CD14-positive monocyte (primary cell): Measurements from ENCODE around the gene TOMM7. TPM values are rescaled to one million over a fixed set of nuclear protein-coding genes. Genes with fewer than 3 reads are reported as not detected.
A peak's percentile ranks its signal among the peaks of the same experiment; 100 is the strongest.
"Not testable (repeated sequence)": the region's sequence is repeated elsewhere in the genome, so short reads cannot be mapped to it uniquely, and the experiment has no call there.

Experiments
- DNase-seq, 3 donors: peaks; one replicate each; pipeline ENCODE4 v3.0.0-alpha.2; 2011 to 2022
- H2AFZ ChIP-seq: 2 replicates; pipeline ENCODE4 v1.6.0; 2012; ENCODE audit warnings: mild to moderate bottlenecking, low read depth, low read length, inconsistent platforms; ENCODE audit not compliant: insufficient read depth, poor library complexity, severe bottlenecking
- H3K27ac ChIP-seq, 2 donors: 1 replicate in 1 of 2; 2 replicates in 1 of 2; pipeline ENCODE4 v1.5.1; 2012 to 2013; ENCODE audit warnings: low read length in 2 of 2, control low read depth in 1 of 2, inconsistent platforms in 1 of 2, low read depth in 1 of 2, mild to moderate bottlenecking in 1 of 2
- H3K27me3 ChIP-seq, 2 donors: one replicate each; pipeline versions ENCODE4 v1.6.0 to v1.6.1; 2011 to 2013; ENCODE audit warnings: low read length in 2 of 2; ENCODE audit not compliant: control insufficient read depth in 2 of 2, insufficient read depth in 2 of 2
- H3K36me3 ChIP-seq, 2 donors: replicated peaks in 1 of 2; 1 replicate in 1 of 2; 2 replicates in 1 of 2; pipeline versions ENCODE4 v1.5.1 to v1.6.1; 2012 to 2013; ENCODE audit warnings: low read length in 2 of 2, control low read depth in 1 of 2, inconsistent platforms in 1 of 2, mild to moderate bottlenecking in 1 of 2; ENCODE audit not compliant: insufficient read depth in 2 of 2, control insufficient read depth in 1 of 2
- H3K4me1 ChIP-seq, 2 donors: 1 replicate in 1 of 2; 2 replicates in 1 of 2; pipeline versions ENCODE4 v1.5.1 to v1.6.1; 2012 to 2013; ENCODE audit warnings: low read length in 2 of 2, control low read depth in 1 of 2, inconsistent platforms in 1 of 2, mild to moderate bottlenecking in 1 of 2, moderate library complexity in 1 of 2; ENCODE audit not compliant: insufficient read depth in 2 of 2, control insufficient read depth in 1 of 2
- H3K4me2 ChIP-seq: replicated peaks from 2 replicates; pipeline ENCODE3; 2012; ENCODE audit warnings: low read length, moderate library complexity, mild to moderate bottlenecking; ENCODE audit not compliant: poor library complexity, severe bottlenecking; ENCODE audit errors: extremely low read depth
- H3K4me3 ChIP-seq, 3 experiments: fragments of 200-600 bp in 1 of 3; sonication (generic) in 1 of 3; replicated peaks in 1 of 3; 1 replicate in 2 of 3; 2 replicates in 1 of 3; pipeline ENCODE4 v1.5.1; 2011 to 2013; ENCODE audit warnings: low read length in 3 of 3, mild to moderate bottlenecking in 3 of 3, control low read depth in 2 of 3, low read depth in 2 of 3, inconsistent platforms in 1 of 3, moderate library complexity in 1 of 3
- H3K79me2 ChIP-seq: 2 replicates; pipeline ENCODE4 v1.6.0; 2012; ENCODE audit warnings: mild to moderate bottlenecking, control low read depth, inconsistent platforms, low read length, moderate library complexity; ENCODE audit not compliant: insufficient read depth
- H3K9ac ChIP-seq: 2 replicates; pipeline ENCODE4 v1.6.0; 2017; ENCODE audit warnings: low read length, mild to moderate bottlenecking; ENCODE audit not compliant: insufficient read depth, poor library complexity, severe bottlenecking
- H3K9me3 ChIP-seq, 2 donors: replicated peaks in 1 of 2; 1 replicate in 1 of 2; 2 replicates in 1 of 2; pipeline versions ENCODE4 v1.5.1 to v1.6.1; 2012 to 2013; ENCODE audit warnings: low read length in 2 of 2, control low read depth in 1 of 2; ENCODE audit not compliant: control insufficient read depth in 1 of 2, insufficient read depth in 1 of 2
- H4K20me1 ChIP-seq: 2 replicates; pipeline ENCODE4 v1.6.0; 2012; ENCODE audit warnings: mild to moderate bottlenecking, low read length, control low read depth, moderate library complexity; ENCODE audit not compliant: insufficient read depth
- H3K27ac Mint-ChIP-seq, 7 donors: one replicate each; pipeline ENCODE4 v1.8.0; 2020; ENCODE audit warnings: mild to moderate bottlenecking in 7 of 7, mixed read lengths in 7 of 7, moderate library complexity in 6 of 7, inconsistent platforms in 2 of 7
- H3K27me3 Mint-ChIP-seq, 3 donors: one replicate each; pipeline ENCODE4 v1.8.0; 2021 to 2022; ENCODE audit warnings: low read depth in 3 of 3, mild to moderate bottlenecking in 3 of 3, mixed read lengths in 3 of 3, moderate library complexity in 3 of 3, inconsistent platforms in 1 of 3
- H3K36me3 Mint-ChIP-seq, 2 donors: one replicate each; pipeline ENCODE4 v1.8.0; 2020; ENCODE audit warnings: mixed read lengths in 2 of 2, inconsistent platforms in 1 of 2, mild to moderate bottlenecking in 1 of 2
- H3K4me1 Mint-ChIP-seq: one replicate; pipeline ENCODE4 v1.8.0; 2020; ENCODE audit warnings: mild to moderate bottlenecking, mixed read lengths
- H3K4me3 Mint-ChIP-seq, 2 donors: one replicate each; pipeline ENCODE4 v1.8.0; 2020; ENCODE audit warnings: mild to moderate bottlenecking in 2 of 2, mixed read lengths in 2 of 2, moderate library complexity in 1 of 2
- H3K9me3 Mint-ChIP-seq, 7 donors: one replicate each; pipeline ENCODE4 v1.8.0; 2020 to 2022; ENCODE audit warnings: mixed read lengths in 7 of 7, mild to moderate bottlenecking in 6 of 7, moderate library complexity in 6 of 7, inconsistent platforms in 2 of 7
- WGBS: methylation state at CpG from one replicate; pipeline ENCODE4 v1.1.5; 2013; ENCODE audit warnings: missing lambda C conversion rate; ENCODE audit not compliant: insufficient coverage; 5-methylcytosine and 5-hydroxymethylcytosine counted together
- intact Hi-C, 2 donors: fragments of 100-400 bp; cut with micrococcal nuclease; formaldehyde crosslinking; loops; one replicate each; pipeline versions ENCODE4 v1.15.0 to v1.15.1; 2023
- polyA plus RNA-seq, 3 donors: library from polyadenylated mRNA; depleted of rRNA in 1 of 3; unstranded in 2 of 3; stranded (reverse) in 1 of 3; fragments of 300-500 nt in 2 of 3; fragments of >200 nt in 1 of 3; fragmentation: Illumina TruSeq in 2 of 3; gene quantifications; 1 replicate in 2 of 3; 2 replicates in 1 of 3; pipeline ENCODE4 v1.2.3, GENCODE V29; 2012 to 2021
- TF ChIP-seq, protein P1 (sequence below): fragments of 200-600 bp; IDR thresholded peaks from one replicate; pipeline ENCODE4 v1.8.0; 2022; ENCODE audit warnings: antibody characterized with exemption, mild to moderate bottlenecking

The TOMM7 gene
- polyA plus RNA-seq, 3 donors: 93.3 to 125 (median 111) TPM

GRCh38 chr7:22853138-22853537 is 30.5 kb upstream of the TOMM7 start:
- Mint-ChIP-seq H3K4me3 (peak overlapping the region in 1 of 2 donors; percentile 90), H3K4me1 (peaks cover 13% of the 10 kb centered on the region), H3K9me3 (no peaks in the 10 kb centered on the region), H3K36me3 (peaks cover 1 to 3% of the 10 kb centered on the region in 2 donors), H3K27me3 (peaks cover 1 to 5% (median 2%) of the 10 kb centered on the region in 3 donors), H3K27ac (no peak overlapping the region)
- H3K4me1 ChIP-seq: peaks cover 9 to 17% of the 10 kb centered on the region in 2 donors
- H4K20me1 ChIP-seq: no peaks in the 10 kb centered on the region
- H3K36me3 ChIP-seq: no peaks in the 10 kb centered on the region
- no peak overlapping the region for H3K9ac ChIP-seq
- H3K4me2 ChIP-seq: peak overlapping the region; percentile 95
- 96% methylated on average over 7 of the region's 10 CpGs for WGBS
- intact Hi-C loops: loop anchor here in 1 of 2 donors (10.0 kb wide), 1 partner anchor 202 kb away; no protein-coding TSS in a partner anchor
- no peaks in the 10 kb centered on the region for H3K79me2 ChIP-seq
- no peak overlapping the region for H3K4me3 ChIP-seq
- H3K9me3 ChIP-seq: no peaks in the 10 kb centered on the region
- H3K27me3 ChIP-seq: no peaks in the 10 kb centered on the region
- H3K27ac ChIP-seq: no peak overlapping the region
- no peak for DNase-seq
- TF ChIP-seq, protein P1, sequence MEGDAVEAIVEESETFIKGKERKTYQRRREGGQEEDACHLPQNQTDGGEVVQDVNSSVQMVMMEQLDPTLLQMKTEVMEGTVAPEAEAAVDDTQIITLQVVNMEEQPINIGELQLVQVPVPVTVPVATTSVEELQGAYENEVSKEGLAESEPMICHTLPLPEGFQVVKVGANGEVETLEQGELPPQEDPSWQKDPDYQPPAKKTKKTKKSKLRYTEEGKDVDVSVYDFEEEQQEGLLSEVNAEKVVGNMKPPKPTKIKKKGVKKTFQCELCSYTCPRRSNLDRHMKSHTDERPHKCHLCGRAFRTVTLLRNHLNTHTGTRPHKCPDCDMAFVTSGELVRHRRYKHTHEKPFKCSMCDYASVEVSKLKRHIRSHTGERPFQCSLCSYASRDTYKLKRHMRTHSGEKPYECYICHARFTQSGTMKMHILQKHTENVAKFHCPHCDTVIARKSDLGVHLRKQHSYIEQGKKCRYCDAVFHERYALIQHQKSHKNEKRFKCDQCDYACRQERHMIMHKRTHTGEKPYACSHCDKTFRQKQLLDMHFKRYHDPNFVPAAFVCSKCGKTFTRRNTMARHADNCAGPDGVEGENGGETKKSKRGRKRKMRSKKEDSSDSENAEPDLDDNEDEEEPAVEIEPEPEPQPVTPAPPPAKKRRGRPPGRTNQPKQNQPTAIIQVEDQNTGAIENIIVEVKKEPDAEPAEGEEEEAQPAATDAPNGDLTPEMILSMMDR: no peak
- peak overlapping the region; percentile 99 for H2AFZ ChIP-seq

GRCh38 chr7:22851145-22851544 is 28.5 kb upstream of the TOMM7 start:
- TF ChIP-seq, protein P1: no peak
- H3K9me3 ChIP-seq: no peaks in the 10 kb centered on the region
- H3K9ac ChIP-seq: no peak overlapping the region
- H3K79me2 ChIP-seq: no peaks in the 10 kb centered on the region
- Mint-ChIP-seq H3K4me1 (peaks cover 13% of the 10 kb centered on the region), H3K27ac (no peak overlapping the region), H3K9me3 (no peaks in the 10 kb centered on the region), H3K4me3 (no peak overlapping the region), H3K36me3 (no peaks in the 10 kb centered on the region), H3K27me3 (peaks cover 5 to 7% (median 6%) of the 10 kb centered on the region in 3 donors)
- H3K4me3 ChIP-seq: no peak overlapping the region
- WGBS: no CpG with 5 or more reads among the region's 2 CpGs
- H3K4me1 ChIP-seq: peaks cover 9 to 17% of the 10 kb centered on the region in 2 donors
- no peaks in the 10 kb centered on the region for H3K27me3 ChIP-seq
- H3K36me3 ChIP-seq: no peaks in the 10 kb centered on the region
- no peak overlapping the region for H2AFZ ChIP-seq
- intact Hi-C loops: loop anchor here in 1 of 2 donors (10.0 kb wide), 1 partner anchor 204 kb away; no protein-coding TSS in a partner anchor
- H3K27ac ChIP-seq: no peak overlapping the region
- no peaks in the 10 kb centered on the region for H4K20me1 ChIP-seq
- no peak for DNase-seq
- no peak overlapping the region for H3K4me2 ChIP-seq

DNA sequence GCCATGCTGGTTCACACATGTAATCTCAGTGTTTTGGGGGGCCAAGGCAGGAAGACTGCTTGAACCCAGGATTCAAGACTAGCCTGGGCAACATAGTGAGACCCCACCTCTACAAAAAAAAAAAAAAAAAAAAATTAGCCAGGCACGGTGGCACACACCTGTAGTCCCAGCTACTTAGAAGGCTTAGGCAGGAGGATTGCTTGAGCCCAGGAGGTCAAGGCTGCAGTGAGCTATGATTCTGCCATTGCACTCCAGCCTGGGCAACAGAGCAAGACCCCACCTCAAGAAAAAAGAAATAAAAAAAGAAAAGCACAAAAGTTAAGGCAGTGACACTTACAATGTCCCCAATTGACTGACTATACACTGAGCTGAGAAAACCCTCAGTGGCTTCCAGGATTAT is 27.7 kb upstream of the TOMM7 start:
- not testable (repeated sequence) for DNase-seq, H3K27me3 Mint-ChIP-seq, H3K79me2 ChIP-seq, H4K20me1 ChIP-seq, H3K27ac Mint-ChIP-seq, H3K36me3 Mint-ChIP-seq, H3K9me3 Mint-ChIP-seq, H3K9me3 ChIP-seq, H3K36me3 ChIP-seq, H3K4me3 ChIP-seq, H3K4me2 ChIP-seq, H3K4me3 Mint-ChIP-seq, H3K9ac ChIP-seq, H3K27ac ChIP-seq, H2AFZ ChIP-seq, H3K27me3 ChIP-seq
- H3K4me1 Mint-ChIP-seq: peaks cover 13% of the 10 kb centered on the region
- intact Hi-C loops: loop anchor here in 1 of 2 donors (10.0 kb wide), 1 partner anchor 204 kb away; no protein-coding TSS in a partner anchor
- WGBS: no CpG with 5 or more reads among the region's 1 CpG
- H3K4me1 ChIP-seq: peaks cover 9 to 17% of the 10 kb centered on the region in 2 donors
